Type B pancreatic cell (in vitro differentiated cells): ENCODE measurements around the gene PMEPA1. TPM values are rescaled to one million over a fixed set of nuclear protein-coding genes. Genes with fewer than 3 reads are reported as not detected.

Experiments
- DNase-seq: peaks from one replicate; pipeline ENCODE4 v3.0.0; 2021; ENCODE audit warnings: mixed read lengths; ENCODE audit not compliant: unreplicated experiment; ENCODE audit errors: extremely low spot score
- H3K27ac Mint-ChIP-seq: 2 replicates; pipeline ENCODE4 v1.8.0; 2021; ENCODE audit warnings: mild to moderate bottlenecking, mixed read lengths
- H3K27me3 Mint-ChIP-seq: 2 replicates; pipeline ENCODE4 v1.8.0; 2021; ENCODE audit warnings: mixed read lengths
- H3K36me3 Mint-ChIP-seq: 2 replicates; pipeline ENCODE4 v1.8.0; 2021; ENCODE audit warnings: mixed read lengths
- H3K4me1 Mint-ChIP-seq: one replicate; pipeline ENCODE4 v1.8.0; 2021; ENCODE audit warnings: mixed read lengths; ENCODE audit not compliant: unreplicated experiment
- H3K4me3 Mint-ChIP-seq: 2 replicates; pipeline ENCODE4 v1.8.0; 2021; ENCODE audit warnings: mild to moderate bottlenecking, mixed read lengths
- H3K9me3 Mint-ChIP-seq: 2 replicates; pipeline ENCODE4 v1.8.0; 2021; ENCODE audit warnings: mixed read lengths
- CTCF ChIP-seq: fragments of 200-600 bp; sonication (generic); conservative IDR thresholded peaks from 2 replicates; pipeline ENCODE4 v1.5.0; 2021; ENCODE audit warnings: antibody characterized with exemption, mild to moderate bottlenecking
- total RNA-seq: library from RNA; stranded (reverse); gene quantifications from 2 replicates; pipeline ENCODE4 v1.2.1, GENCODE V29; 2021; ENCODE audit warnings: low replicate concordance

Gene PMEPA1
- total RNA-seq, 1 donor from 2014 or later = 8.8 TPM

- no peak for DNase-seq
- Mint-ChIP-seq H3K27ac (peak overlapping the region; percentile 21), H3K4me3 (no peak overlapping the region), H3K27me3 (peaks cover 15% of the 10 kb centered on the region), H3K4me1 (peaks cover 24% of the 10 kb centered on the region), H3K36me3 (no peaks in the 10 kb centered on the region), H3K9me3 (no peaks in the 10 kb centered on the region)
- no peak for TF ChIP-seq CTCF
Measured at GRCh38 chr20:57698116-57698866, 11.5 kb downstream of the PMEPA1 start.

GRCh38 chr20:57697543-57697942 lies 12.3 kb downstream of the PMEPA1 start:
- no peak for TF ChIP-seq CTCF

GRCh38 chr20:57696401-57696961 lies 13.3 kb downstream of the PMEPA1 start:
- H3K27ac Mint-ChIP-seq = no peak overlapping the region
- no peak overlapping the region for H3K4me3 Mint-ChIP-seq
- H3K27me3 Mint-ChIP-seq = peaks cover 15% of the 10 kb centered on the region
- no peaks in the 10 kb centered on the region for H3K9me3 Mint-ChIP-seq
- H3K4me1 Mint-ChIP-seq = peaks cover 30% of the 10 kb centered on the region
- no peak for DNase-seq
- no peaks in the 10 kb centered on the region for H3K36me3 Mint-ChIP-seq
- TF ChIP-seq CTCF = no peak

More at GRCh38 chr20:57697543-57697942, 12.3 kb downstream of the PMEPA1 start:
- no peaks in the 10 kb centered on the region for H3K9me3 Mint-ChIP-seq
- H3K4me3 Mint-ChIP-seq = no peak overlapping the region
- no peaks in the 10 kb centered on the region for H3K36me3 Mint-ChIP-seq
- no peak for DNase-seq
- no peak overlapping the region for H3K27ac Mint-ChIP-seq
- peaks cover 30% of the 10 kb centered on the region for H3K4me1 Mint-ChIP-seq
- H3K27me3 Mint-ChIP-seq = peaks cover 15% of the 10 kb centered on the region

GRCh38 chr20:57695940-57696339 lies 13.9 kb downstream of the PMEPA1 start:
- Mint-ChIP-seq H3K27ac (no peak overlapping the region), H3K27me3 (peaks cover 13% of the 10 kb centered on the region), H3K9me3 (no peaks in the 10 kb centered on the region), H3K36me3 (no peaks in the 10 kb centered on the region), H3K4me3 (no peak overlapping the region), H3K4me1 (peaks cover 30% of the 10 kb centered on the region)
- no peak for TF ChIP-seq CTCF
- DNase-seq = no peak

GRCh38 chr20:57695012-57695411 lies 14.8 kb downstream of the PMEPA1 start:
- Mint-ChIP-seq H3K4me3 (no peak overlapping the region), H3K36me3 (no peaks in the 10 kb centered on the region)
- no peak for TF ChIP-seq CTCF

More at GRCh38 chr20:57695012-57695411, 14.8 kb downstream of the PMEPA1 start:
- H3K4me1 Mint-ChIP-seq = peaks cover 30% of the 10 kb centered on the region
- no peaks in the 10 kb centered on the region for H3K9me3 Mint-ChIP-seq
- DNase-seq = no peak
- H3K27me3 Mint-ChIP-seq = peaks cover 13% of the 10 kb centered on the region
- no peak overlapping the region for H3K27ac Mint-ChIP-seq
